MM.1S (cell line): ENCODE measurements around the gene XRCC3.

Experiments used
- DNase-seq: peaks from one replicate; pipeline ENCODE4 v3.0.0-alpha.2; 2015
- H2AFZ ChIP-seq: fragments of 300-600 bp; sonication (generic); 2 replicates; pipeline ENCODE4 v1.6.0; 2016; ENCODE audit warnings: antibody characterized with exemption, low read length
- H3F3A ChIP-seq: fragments of 300-600 bp; sonication (generic); 2 replicates; pipeline ENCODE4 v1.6.1; 2016; ENCODE audit warnings: mild to moderate bottlenecking, antibody characterized with exemption, low read length, moderate library complexity, mixed read lengths; ENCODE audit not compliant: insufficient read depth
- H3K27ac ChIP-seq: fragments of 300-600 bp; sonication (generic); 2 replicates; pipeline ENCODE4 v1.5.1; 2016; ENCODE audit warnings: mild to moderate bottlenecking, low read length
- H3K27me3 ChIP-seq: fragments of 300-600 bp; sonication (generic); replicated peaks from 2 replicates; pipeline ENCODE4 v1.6.0; 2016; ENCODE audit warnings: low read length; ENCODE audit not compliant: insufficient read depth
- H3K36me3 ChIP-seq: fragments of 300-600 bp; sonication (generic); replicated peaks from 2 replicates; pipeline ENCODE4 v1.6.1; 2016; ENCODE audit warnings: mild to moderate bottlenecking, low read length, mixed read lengths; ENCODE audit not compliant: insufficient read depth
- H3K4me1 ChIP-seq: fragments of 300-600 bp; sonication (generic); 2 replicates; pipeline ENCODE4 v1.6.1; 2016; ENCODE audit warnings: low read length, mixed read lengths
- H3K4me2 ChIP-seq: fragments of 300-600 bp; sonication (generic); 2 replicates; pipeline ENCODE4 v1.6.0; 2016; ENCODE audit warnings: low read depth, low read length
- H3K4me3 ChIP-seq: fragments of 300-600 bp; sonication (generic); 2 replicates; pipeline ENCODE4 v1.5.1; 2016; ENCODE audit warnings: low read length, mixed read lengths
- H3K79me2 ChIP-seq: fragments of 300-600 bp; sonication (generic); 2 replicates; pipeline ENCODE4 v1.6.1; 2016; ENCODE audit warnings: mixed run types, low read length, mixed read lengths
- H3K9ac ChIP-seq: fragments of 300-600 bp; sonication (generic); 2 replicates; pipeline ENCODE4 v1.6.1; 2016; ENCODE audit warnings: low read length, mixed read lengths
- H3K9me2 ChIP-seq: fragments of 300-600 bp; sonication (generic); replicated peaks from 2 replicates; pipeline ENCODE4 v1.6.1; 2016; ENCODE audit warnings: mild to moderate bottlenecking, low read length, mixed read lengths; ENCODE audit not compliant: insufficient read depth
- H3K9me3 ChIP-seq: fragments of 300-600 bp; sonication (generic); replicated peaks from 2 replicates; pipeline ENCODE4 v1.6.1; 2016; ENCODE audit warnings: mild to moderate bottlenecking, low read length, mixed read lengths; ENCODE audit not compliant: insufficient read depth
- H4K20me1 ChIP-seq: fragments of 300-600 bp; sonication (generic); 2 replicates; pipeline ENCODE4 v1.6.1; 2016; ENCODE audit warnings: mild to moderate bottlenecking, low read length, moderate library complexity, mixed read lengths; ENCODE audit not compliant: insufficient read depth
- CTCF ChIP-seq: fragments of 300-600 bp; sonication (generic); IDR thresholded peaks from 2 replicates; pipeline ENCODE4 v1.5.1; 2016; ENCODE audit warnings: antibody characterized with exemption, low read length, mixed read lengths
- EZH2 ChIP-seq: fragments of 300-600 bp; sonication (generic); optimal IDR thresholded peaks from 2 replicates; pipeline ENCODE3; 2017; ENCODE audit warnings: low read depth, mild to moderate bottlenecking, antibody characterized with exemption, low read length, mixed read lengths
- EZH2phosphoT487 ChIP-seq: fragments of 300-600 bp; sonication (generic); IDR thresholded peaks from 2 replicates; pipeline ENCODE4 v1.6.1; 2018; ENCODE audit warnings: antibody characterized with exemption, low read length

Gene XRCC3

GRCh38 chr14:103713304-103714062 is 1.8 kb downstream of the XRCC3 start:
- Histone ChIP-seq H2AFZ (no peak overlapping the region), H3K4me3 (no peak overlapping the region), H4K20me1 (no peaks in the 10 kb centered on the region), H3K9ac (no peak overlapping the region), H3K27ac (no peak overlapping the region), H3K27me3 (no peaks in the 10 kb centered on the region), H3K4me1 (no peaks in the 10 kb centered on the region), H3F3A (no peaks in the 10 kb centered on the region), H3K79me2 (peaks cover 29% of the 10 kb centered on the region), H3K36me3 (no peaks in the 10 kb centered on the region), H3K9me3 (no peaks in the 10 kb centered on the region), H3K9me2 (no peaks in the 10 kb centered on the region), H3K4me2 (no peak overlapping the region)
- no peak for TF ChIP-seq CTCF
- TF ChIP-seq EZH2phosphoT487, result no peak
- TF ChIP-seq EZH2, result no peak
- DNase-seq, result no peak

GRCh38 chr14:103712633-103713247 is 2.5 kb downstream of the XRCC3 start:
- DNase-seq, result no peak
- Histone ChIP-seq H3K27ac (no peak overlapping the region), H2AFZ (no peak overlapping the region), H3K36me3 (no peaks in the 10 kb centered on the region), H3K9ac (no peak overlapping the region), H3K4me2 (no peak overlapping the region), H3K4me1 (no peaks in the 10 kb centered on the region), H3K9me2 (no peaks in the 10 kb centered on the region), H3F3A (no peaks in the 10 kb centered on the region), H3K79me2 (peaks cover 24% of the 10 kb centered on the region), H3K27me3 (no peaks in the 10 kb centered on the region), H3K9me3 (no peaks in the 10 kb centered on the region), H4K20me1 (no peaks in the 10 kb centered on the region), H3K4me3 (no peak overlapping the region)
- TF ChIP-seq CTCF (no peak), EZH2 (no peak), EZH2phosphoT487 (no peak)

GRCh38 chr14:103711516-103712431 is 3.5 kb downstream of the XRCC3 start:
- DNase-seq, result no peak
- TF ChIP-seq CTCF (no peak), EZH2 (no peak), EZH2phosphoT487 (no peak)
- H2AFZ ChIP-seq, result no peak overlapping the region
- no peaks in the 10 kb centered on the region for H3K4me1 ChIP-seq
- H3K4me3 ChIP-seq, result no peak overlapping the region
- peaks cover 16% of the 10 kb centered on the region for H3K79me2 ChIP-seq
- H3F3A ChIP-seq, result no peaks in the 10 kb centered on the region
- H3K27me3 ChIP-seq, result no peaks in the 10 kb centered on the region
- H3K9ac ChIP-seq, result no peak overlapping the region
- H3K4me2 ChIP-seq, result no peak overlapping the region
- no peaks in the 10 kb centered on the region for H3K9me2 ChIP-seq
- no peaks in the 10 kb centered on the region for H4K20me1 ChIP-seq
- no peak overlapping the region for H3K27ac ChIP-seq
- H3K9me3 ChIP-seq, result no peaks in the 10 kb centered on the region
- H3K36me3 ChIP-seq, result no peaks in the 10 kb centered on the region
